ENCODE data around the gene ACKR3. TPM values are rescaled to one million over a fixed set of nuclear protein-coding genes. Genes with fewer than 3 reads are reported as not detected.

The ACKR3 gene
- polyA plus RNA-seq, 1 donor = 24.9 TPM

GRCh38 chr2:236549165-236549564, 20.5 kb upstream of the ACKR3 start:
- DNase-seq (ENCODE audit: low read depth) = no peak

- no peak for DNase-seq (ENCODE audit: low read depth)
These were observed 19.3 kb upstream of the ACKR3 start for GRCh38 chr2:236550290-236550689.

DNA sequence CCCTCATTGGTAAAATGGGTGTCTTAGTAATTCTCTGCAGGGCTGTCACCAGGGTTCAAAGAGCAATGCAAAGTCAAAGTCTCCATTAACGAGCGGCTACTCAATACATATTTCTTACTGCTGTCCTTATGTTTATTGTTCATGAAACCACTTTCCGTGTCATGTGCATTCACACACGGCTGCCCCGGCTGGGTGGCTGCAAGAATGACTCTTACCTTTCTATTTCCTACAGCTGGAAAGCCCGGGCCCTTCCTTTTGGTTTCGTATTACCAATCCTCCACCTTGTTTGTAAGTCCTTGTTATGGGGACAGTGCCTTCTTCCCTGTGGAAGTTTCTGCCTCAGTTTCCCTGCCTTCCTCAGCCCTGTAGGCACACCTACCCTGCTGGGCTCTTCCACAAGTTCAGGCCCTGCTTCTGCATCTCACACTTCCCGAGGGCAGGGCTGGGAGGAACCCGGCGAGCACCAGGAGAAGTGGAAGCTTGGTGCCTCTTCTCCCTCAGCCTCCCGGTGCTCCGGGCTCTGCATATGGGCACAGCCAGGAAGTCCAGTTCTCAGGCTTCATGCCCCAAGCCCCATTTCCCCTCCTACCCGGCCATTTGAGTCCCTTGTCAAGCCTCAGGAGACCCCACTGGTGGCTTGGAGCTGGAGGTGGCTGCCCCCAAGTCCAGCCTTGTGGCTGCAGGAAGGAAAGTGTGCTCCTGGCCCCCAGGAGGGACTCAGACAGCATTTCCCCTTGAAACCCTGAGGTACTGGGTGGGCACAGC, 18.7 kb upstream of the ACKR3 start:
- no peak for DNase-seq (ENCODE audit: low read depth)

DNA sequence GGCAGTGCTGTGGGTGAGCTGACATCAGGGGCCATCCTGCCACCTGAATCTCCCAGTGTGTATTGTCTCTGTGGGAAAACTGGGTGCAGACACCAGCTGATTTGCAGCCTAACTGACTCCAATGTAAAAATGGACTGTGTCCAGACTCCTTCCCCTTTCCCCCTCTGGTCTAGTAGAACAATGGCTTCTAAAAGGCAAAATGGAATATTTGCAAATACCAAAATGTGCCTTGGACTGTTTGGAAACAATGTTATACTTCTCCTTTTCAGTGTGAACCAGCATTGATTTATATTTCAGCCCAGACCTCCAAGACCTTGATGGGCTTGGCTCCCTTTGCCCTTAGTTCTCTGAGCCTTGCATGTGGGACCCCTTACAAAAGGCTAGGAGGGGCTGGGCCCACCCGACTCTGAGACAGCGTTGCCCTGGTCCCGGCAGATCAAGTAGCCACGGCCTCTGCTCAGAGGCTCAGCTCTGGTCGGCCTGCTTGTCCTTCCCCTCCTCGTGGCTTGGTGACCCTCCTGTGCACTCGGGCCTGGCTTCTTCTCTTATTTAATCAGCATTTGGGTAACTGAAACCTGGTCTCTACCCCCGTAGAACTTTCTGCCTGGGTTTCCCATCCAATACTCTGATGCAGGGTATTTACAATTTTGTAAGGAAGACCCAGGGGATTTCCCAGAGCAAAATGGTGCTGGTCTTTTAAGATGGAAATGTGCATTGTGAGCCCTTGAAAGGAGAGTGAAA, 18.0 kb upstream of the ACKR3 start:
- no peak for DNase-seq (ENCODE audit: low read depth)

DNA sequence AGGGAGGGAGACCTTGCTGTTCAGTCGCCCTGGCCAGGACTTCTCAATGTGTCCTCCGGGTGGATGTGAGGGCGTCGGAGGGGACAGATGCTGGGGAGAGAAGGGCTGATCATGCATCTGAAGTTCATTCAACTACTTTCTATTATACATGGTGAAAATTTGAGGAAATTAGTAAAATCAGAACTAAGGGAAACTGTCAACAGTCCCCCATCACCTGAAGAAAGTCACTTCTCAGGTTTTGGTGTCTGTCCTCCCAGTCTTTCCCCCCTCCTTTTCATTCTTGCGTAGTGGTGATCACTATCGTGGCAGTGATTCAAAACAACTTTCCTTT, 17.4 kb upstream of the ACKR3 start:
- DNase-seq (ENCODE audit: low read depth) = no peak

DNA sequence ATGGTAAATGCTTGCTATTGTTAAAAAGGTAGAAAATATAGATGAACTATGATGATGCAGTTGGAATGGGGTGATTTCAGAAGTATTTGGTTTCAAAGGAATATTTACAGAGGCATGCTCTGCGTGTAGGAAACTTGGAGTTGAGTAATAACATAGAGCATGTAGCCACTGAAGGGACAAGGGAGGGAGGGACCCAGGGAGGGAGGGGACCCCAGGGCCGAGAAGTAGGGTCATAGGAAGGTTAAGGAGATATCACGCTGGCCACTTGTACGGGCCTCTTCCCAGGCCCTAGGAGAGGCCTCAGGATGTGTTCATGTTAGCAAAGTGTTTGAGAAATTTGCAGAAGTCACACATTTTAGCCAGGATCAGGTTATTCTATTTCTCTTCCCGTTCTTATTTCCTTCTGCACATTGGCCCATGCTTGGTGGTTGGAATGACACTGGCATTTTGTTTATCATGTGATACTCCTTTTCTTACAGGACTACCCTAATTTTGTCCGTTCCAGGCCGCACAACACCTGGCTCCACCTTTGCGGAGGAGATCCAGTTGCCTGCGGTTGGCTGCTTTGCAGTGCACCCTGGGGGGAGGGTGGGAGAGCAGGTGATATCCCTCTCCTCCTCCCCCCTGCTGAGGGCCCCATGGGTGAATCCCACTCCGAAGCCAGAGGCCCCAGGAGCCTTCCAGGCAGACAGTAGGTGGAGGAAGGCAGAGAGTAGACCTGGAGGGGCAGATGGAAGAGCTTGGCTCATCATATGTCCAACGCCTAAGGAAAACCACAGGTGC, 16.9 kb upstream of the ACKR3 start:
- DNase-seq (ENCODE audit: low read depth) = no peak

DNA sequence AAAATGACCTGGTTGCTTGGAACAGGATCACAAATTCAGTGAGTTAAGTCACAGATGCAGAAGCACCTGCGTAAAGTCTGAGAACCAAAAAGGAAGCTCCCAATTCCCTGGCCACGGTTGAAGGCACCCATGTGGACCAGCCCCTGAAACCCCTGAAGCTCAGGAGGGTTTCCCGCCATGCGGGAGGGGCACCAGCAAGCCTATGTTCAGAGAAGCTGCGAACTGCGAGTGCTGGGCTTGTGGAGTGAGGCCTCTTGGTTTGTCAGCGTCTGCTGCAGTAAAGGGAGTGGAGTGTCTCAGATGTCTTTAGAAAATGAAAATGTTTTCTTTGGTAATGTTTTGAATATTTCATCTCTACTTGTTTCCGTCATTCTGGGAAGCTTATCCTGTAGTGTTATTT, 16.1 kb upstream of the ACKR3 start:
- no peak for DNase-seq (ENCODE audit: low read depth)

DNA sequence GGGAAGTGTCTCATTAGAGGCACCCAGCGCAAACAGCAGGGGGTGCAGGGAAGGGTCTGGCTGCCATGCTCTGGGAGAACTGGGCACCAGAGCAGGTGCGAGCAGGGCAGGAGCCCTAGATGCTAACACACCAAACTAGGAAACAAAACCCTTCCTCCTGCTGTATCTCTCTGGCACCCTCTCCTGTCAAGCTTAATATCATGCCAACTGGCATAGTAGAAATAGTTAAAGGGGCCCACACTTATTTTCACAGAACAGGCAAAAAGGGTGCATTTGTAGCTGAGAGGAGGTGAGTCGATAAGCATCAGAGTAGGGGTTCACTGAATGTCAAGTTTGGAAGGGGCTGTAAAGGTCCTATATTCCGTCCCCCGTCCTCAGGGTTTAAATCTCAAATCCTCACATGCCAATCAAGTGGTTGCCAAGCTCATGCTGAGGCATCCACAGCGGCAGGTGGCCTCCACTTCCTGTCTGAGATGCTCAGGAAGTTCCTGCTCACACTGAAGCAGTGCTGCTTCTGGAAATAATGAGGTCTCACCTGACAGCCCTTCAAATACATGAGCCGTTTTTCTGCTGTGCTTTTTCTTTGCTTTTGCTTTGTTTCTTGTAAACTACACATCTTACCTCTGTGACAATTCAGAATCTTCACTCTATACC, 14.9 kb upstream of the ACKR3 start:
- no peak for DNase-seq (ENCODE audit: low read depth)

DNA sequence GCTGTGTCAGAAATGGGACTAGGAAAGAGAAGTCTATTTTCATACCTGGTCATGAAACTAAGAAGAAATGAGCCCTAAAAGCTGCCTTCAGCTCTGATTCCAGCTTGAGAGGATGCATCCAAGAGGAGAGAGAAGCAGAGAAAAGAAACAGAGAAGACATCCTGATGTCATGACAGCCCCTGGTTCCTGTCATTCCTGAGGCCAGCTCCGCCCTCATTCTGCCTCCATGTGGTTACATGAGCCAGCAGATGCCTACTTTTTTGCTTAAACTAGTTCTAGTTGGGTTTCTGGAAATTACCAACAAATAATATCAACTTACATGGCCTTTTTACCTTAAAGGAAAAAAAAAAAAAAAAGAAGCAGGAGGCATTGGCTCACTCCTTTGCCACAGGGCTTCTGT, 14.1 kb upstream of the ACKR3 start:
- no peak for DNase-seq (ENCODE audit: low read depth)

- DNase-seq (ENCODE audit: low read depth) = no peak
These were observed 12.2 kb upstream of the ACKR3 start for GRCh38 chr2:236557306-236558030.

- no peak for DNase-seq (ENCODE audit: low read depth)
These were observed 11.6 kb upstream of the ACKR3 start for GRCh38 chr2:236558036-236558435.

DNA sequence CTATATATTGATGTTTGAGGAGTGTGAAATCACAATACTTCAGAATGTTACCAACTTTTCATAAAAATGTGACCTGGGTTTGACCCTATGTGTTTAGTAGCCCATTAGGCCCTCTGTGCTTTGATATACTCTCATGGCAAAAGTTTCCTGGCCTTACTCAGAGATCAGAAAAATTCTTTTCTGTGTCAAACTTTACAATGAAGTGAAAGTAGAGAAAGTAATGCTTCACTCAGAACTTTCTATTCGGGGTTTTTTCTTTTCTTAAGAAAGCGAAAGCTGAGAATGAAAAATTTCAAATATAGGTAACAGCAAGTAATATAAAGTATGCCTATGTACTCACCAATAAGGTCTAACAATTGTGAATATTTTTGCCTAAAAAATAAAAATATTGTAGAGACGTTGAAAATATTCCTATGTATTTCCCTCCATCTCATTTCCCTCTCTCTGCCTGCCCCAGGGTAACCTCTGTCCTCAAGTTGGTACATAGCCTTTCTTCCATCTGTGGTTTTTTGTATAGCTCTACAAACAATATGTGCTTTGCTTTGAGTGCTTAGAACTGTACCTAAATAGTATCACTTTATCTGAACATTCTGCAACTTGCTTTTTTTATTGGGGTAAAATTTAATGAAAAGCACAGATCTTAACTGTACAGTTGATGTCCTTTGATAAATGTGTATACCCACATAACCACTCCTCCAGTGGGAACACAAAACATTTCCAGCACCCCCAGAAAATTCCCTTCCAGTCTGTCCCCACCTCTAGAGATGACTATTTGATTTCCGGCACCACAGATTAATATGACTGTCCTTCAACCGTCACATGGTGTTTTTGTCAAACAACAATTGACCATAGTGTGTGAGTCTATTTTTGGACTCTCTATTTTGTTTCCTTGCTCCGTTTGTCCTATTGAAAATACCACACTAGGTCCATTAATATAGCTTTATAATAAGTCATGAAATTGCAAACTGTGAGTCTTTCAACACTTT, 10.3 kb upstream of the ACKR3 start:
- no peak for DNase-seq (ENCODE audit: low read depth)

DNA sequence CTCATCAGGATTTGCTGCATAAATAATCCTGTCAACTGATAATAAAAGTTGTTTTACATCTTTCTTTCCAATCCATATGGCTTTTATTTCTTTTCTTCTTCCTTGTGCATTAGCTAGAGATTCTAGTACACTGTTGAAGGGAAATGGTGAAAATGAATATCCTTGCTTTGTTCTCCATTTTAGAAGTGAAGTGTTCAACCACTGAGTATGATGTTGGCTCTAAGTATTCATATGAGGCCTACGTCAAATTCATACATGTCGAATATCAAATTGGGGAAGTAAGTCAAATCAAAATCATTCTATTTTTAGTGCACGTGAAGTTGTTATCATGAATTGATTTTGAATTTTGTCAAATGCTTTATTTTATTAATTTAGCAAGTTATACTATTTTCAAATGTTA, 7.8 kb upstream of the ACKR3 start:
- no peak for DNase-seq (ENCODE audit: low read depth)

DNA sequence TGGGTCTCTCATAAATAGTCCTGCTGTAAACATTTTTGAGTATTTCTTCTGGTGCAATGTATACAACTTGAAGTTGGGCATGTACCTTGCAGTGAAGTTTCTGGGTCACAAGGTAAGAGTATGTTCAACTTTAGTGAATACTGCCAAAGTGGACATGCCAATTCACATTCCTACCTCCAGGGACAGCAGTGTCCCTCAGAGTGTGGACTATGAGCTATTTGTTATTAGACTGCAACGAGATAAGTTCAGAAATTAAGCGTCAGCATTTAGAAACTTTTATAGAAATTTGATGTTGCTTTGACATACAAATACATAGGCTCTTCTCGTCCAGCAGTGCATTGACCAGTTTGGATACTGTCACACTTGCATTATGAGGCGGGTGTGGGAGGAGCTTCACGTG, 7.2 kb upstream of the ACKR3 start:
- DNase-seq (ENCODE audit: low read depth) = no peak

GRCh38 chr2:236563953-236564352, 5.7 kb upstream of the ACKR3 start:
- no peak for DNase-seq (ENCODE audit: low read depth)

GRCh38 chr2:236565212-236565611, 4.4 kb upstream of the ACKR3 start:
- DNase-seq (ENCODE audit: low read depth) = no peak

GRCh38 chr2:236565879-236566402, 3.7 kb upstream of the ACKR3 start:
- no peak for DNase-seq (ENCODE audit: low read depth)

DNA sequence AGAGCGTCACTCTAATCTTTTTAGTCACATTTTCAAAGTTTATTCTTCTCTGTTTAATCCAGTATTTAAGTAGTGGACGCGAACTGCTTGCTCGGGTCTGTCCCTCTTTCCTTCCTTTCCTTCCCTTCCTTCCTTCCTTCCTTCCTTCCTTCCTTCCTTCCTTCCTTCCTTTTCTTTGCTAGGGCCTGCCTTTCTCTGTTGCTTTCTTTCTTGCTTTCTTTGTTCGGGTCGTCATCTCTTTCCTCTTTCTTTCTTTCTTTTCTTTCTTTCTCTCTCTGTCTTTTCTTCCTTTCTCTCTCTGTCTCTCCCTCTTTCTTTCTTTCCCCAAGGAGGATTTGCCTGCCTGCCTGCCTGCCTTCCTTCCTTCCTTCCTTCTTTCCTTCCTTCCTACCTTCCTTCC, 3.0 kb upstream of the ACKR3 start:
- no peak for DNase-seq (ENCODE audit: low read depth)

GRCh38 chr2:236568068-236568921, 1.3 kb upstream of the ACKR3 start:
- DNase-seq (ENCODE audit: low read depth) = no peak

Data from forelimb muscle (tissue), 1 donor.